Fibroblast of lung (primary cell): ENCODE results near the gene ARMH3. TPM values are rescaled to one million over a fixed set of nuclear protein-coding genes. Genes with fewer than 3 reads are reported as not detected.
A peak's percentile ranks its signal among the peaks of the same experiment; 100 is the strongest.

Experiments
- DNase-seq, 2 donors: peaks; one replicate each; pipeline versions ENCODE4 v3.0.0 to v3.0.0-alpha.2; 2010; ENCODE audit warnings: low read depth in 2 of 2
- H2AFZ ChIP-seq: 2 replicates; pipeline ENCODE4 v1.5.1; 2012; ENCODE audit warnings: low read length, control low read depth, inconsistent platforms
- H3K27ac ChIP-seq: 2 replicates; pipeline ENCODE4 v1.5.1; 2011; ENCODE audit warnings: low read length, control low read depth; ENCODE audit not compliant: insufficient read depth
- H3K27me3 ChIP-seq: 2 replicates; pipeline ENCODE4 v1.5.1; 2011; ENCODE audit warnings: mild to moderate bottlenecking, low read length; ENCODE audit not compliant: control insufficient read depth, insufficient read depth
- H3K36me3 ChIP-seq: 2 replicates; pipeline ENCODE4 v1.5.1; 2011; ENCODE audit warnings: low read length; ENCODE audit not compliant: control insufficient read depth, insufficient read depth
- H3K4me1 ChIP-seq: 2 replicates; pipeline ENCODE4 v1.5.1; 2011; ENCODE audit warnings: low read length; ENCODE audit not compliant: control insufficient read depth, insufficient read depth; ENCODE audit errors: extremely low read depth
- H3K4me2 ChIP-seq: 2 replicates; pipeline ENCODE4 v1.5.1; 2011; ENCODE audit warnings: low read length, control low read depth; ENCODE audit not compliant: insufficient read depth; ENCODE audit errors: extremely low read depth
- H3K4me3 ChIP-seq, 4 experiments: fragments of 200-600 bp in 1 of 4; sonication (generic) in 1 of 4; replicated peaks in 1 of 4; 2 replicates each; pipeline ENCODE4 v1.5.1; 2011 to 2016; ENCODE audit warnings: low read length in 4 of 4, low read depth in 3 of 4, mild to moderate bottlenecking in 3 of 4, control low read depth in 2 of 4, inconsistent platforms in 1 of 4, mixed read lengths in 1 of 4; ENCODE audit not compliant: insufficient read depth in 1 of 4; ENCODE audit errors: control extremely low read depth in 1 of 4
- H3K79me2 ChIP-seq: 2 replicates; pipeline ENCODE4 v1.5.1; 2012; ENCODE audit warnings: mild to moderate bottlenecking, low read length, inconsistent platforms; ENCODE audit not compliant: control insufficient read depth, insufficient read depth
- H3K9ac ChIP-seq: 2 replicates; pipeline ENCODE4 v1.5.1; 2011; ENCODE audit warnings: mild to moderate bottlenecking, low read length, control low read depth; ENCODE audit not compliant: insufficient read depth
- H3K9me3 ChIP-seq: 2 replicates; pipeline ENCODE4 v1.5.1; 2012; ENCODE audit warnings: low read depth, low read length; ENCODE audit not compliant: control insufficient read depth, insufficient read depth
- H4K20me1 ChIP-seq: 2 replicates; pipeline ENCODE4 v1.5.1; 2011; ENCODE audit warnings: low read length; ENCODE audit not compliant: control insufficient read depth, insufficient read depth; ENCODE audit errors: extremely low read depth
- CTCF ChIP-seq, 2 donors: IDR thresholded peaks in 1 of 2; conservative IDR thresholded peaks in 1 of 2; 1 replicate in 1 of 2; 2 replicates in 1 of 2; pipeline ENCODE4 v1.5.1; 2011 to 2012; ENCODE audit warnings: low read length in 2 of 2, control low read depth in 1 of 2, inconsistent platforms in 1 of 2, low read depth in 1 of 2, mild to moderate bottlenecking in 1 of 2
- EZH2 ChIP-seq: IDR thresholded peaks from 2 replicates; pipeline ENCODE4 v1.5.1; 2012; ENCODE audit warnings: low read length, control low read depth, mild to moderate bottlenecking; ENCODE audit errors: missing control alignments
- polyA plus RNA-seq, 2 donors: library from polyadenylated mRNA; depleted of rRNA in 1 of 2; stranded (reverse) in 1 of 2; unstranded in 1 of 2; fragments of >200 nt; gene quantifications; 2 replicates each; pipeline ENCODE4 v1.2.1, GENCODE V29; 2011 to 2012; ENCODE audit warnings: missing spikeins in 1 of 2
- total RNA-seq: library from RNA; depleted of rRNA; stranded (reverse); fragments of >200 nt; gene quantifications from 2 replicates; pipeline ENCODE4 v1.2.1, GENCODE V29; 2014

The ARMH3 gene
- total and polyA plus RNA-seq, 2 donors (not counting 1 experiment from before 2014, with no cell fraction given) = 14.5 to 16.4 TPM

- Histone ChIP-seq H3K4me3 (no peak overlapping the region), H4K20me1 (no peaks in the 10 kb centered on the region), H3K9ac (no peak overlapping the region), H3K36me3 (no peaks in the 10 kb centered on the region), H3K79me2 (no peaks in the 10 kb centered on the region), H3K4me1 (peaks cover 3% of the 10 kb centered on the region), H3K9me3 (no peaks in the 10 kb centered on the region), H3K4me2 (peak overlapping the region; percentile 13), H3K27ac (peak overlapping the region; percentile 51), H3K27me3 (no peaks in the 10 kb centered on the region), H2AFZ (no peak overlapping the region)
- TF ChIP-seq CTCF (conservative IDR thresholded peaks at IDR 0.05 in 1 of 2, IDR thresholded peaks at IDR 0.05 in 1 of 2; ENCODE audit: low read depth in 1 of 2, low read length in 2 of 2) (no peak), EZH2 (no peak)
- peak; percentile 37 to 97 for DNase-seq
Measured at GRCh38 chr10:101879456-101880231, 176.3 kb downstream of the ARMH3 start.

GRCh38 chr10:101878869-101879268 lies 177.1 kb downstream of the ARMH3 start:
- Histone ChIP-seq H3K27ac (no peak overlapping the region), H3K79me2 (no peaks in the 10 kb centered on the region), H2AFZ (no peak overlapping the region), H3K27me3 (no peaks in the 10 kb centered on the region), H4K20me1 (no peaks in the 10 kb centered on the region), H3K4me3 (no peak overlapping the region), H3K9ac (no peak overlapping the region), H3K36me3 (no peaks in the 10 kb centered on the region), H3K4me1 (peaks cover 3% of the 10 kb centered on the region), H3K4me2 (no peak overlapping the region), H3K9me3 (no peaks in the 10 kb centered on the region)
- DNase-seq = no peak
- TF ChIP-seq EZH2 (no peak), CTCF (conservative IDR thresholded peaks at IDR 0.05 in 1 of 2, IDR thresholded peaks at IDR 0.05 in 1 of 2; ENCODE audit: low read depth in 1 of 2, low read length in 2 of 2) (no peak)

GRCh38 chr10:101875068-101875688 lies 180.8 kb downstream of the ARMH3 start:
- H3K27me3 ChIP-seq = no peaks in the 10 kb centered on the region
- no peaks in the 10 kb centered on the region for H4K20me1 ChIP-seq
- H3K4me2 ChIP-seq = no peak overlapping the region
- H3K4me3 ChIP-seq = no peak overlapping the region
- peaks cover 3% of the 10 kb centered on the region for H3K4me1 ChIP-seq
- no peaks in the 10 kb centered on the region for H3K36me3 ChIP-seq
- H3K27ac ChIP-seq = no peak overlapping the region
- TF ChIP-seq EZH2 (no peak), CTCF (conservative IDR thresholded peaks at IDR 0.05 in 1 of 2, IDR thresholded peaks at IDR 0.05 in 1 of 2; ENCODE audit: low read depth in 1 of 2, low read length in 2 of 2) (no peak)
- H3K9ac ChIP-seq = no peak overlapping the region
- H3K9me3 ChIP-seq = no peaks in the 10 kb centered on the region
- DNase-seq = no peak
- H3K79me2 ChIP-seq = no peaks in the 10 kb centered on the region
- no peak overlapping the region for H2AFZ ChIP-seq
